KMS-11 (cell line): ENCODE results near the gene MACROD2.

Source experiments
- H2AFZ ChIP-seq: fragments of 200-600 bp; sonication (generic); 2 replicates; pipeline ENCODE4 v1.6.1; 2016; ENCODE audit warnings: antibody characterized with exemption, mixed run types, low read depth
- H3K27ac ChIP-seq: fragments of 200-600 bp; sonication (generic); 2 replicates; pipeline ENCODE4 v1.6.1; 2016; ENCODE audit warnings: mild to moderate bottlenecking, mixed run types
- H3K27me3 ChIP-seq: fragments of 200-600 bp; sonication (generic); 2 replicates; pipeline ENCODE4 v1.6.1; 2017; ENCODE audit warnings: mild to moderate bottlenecking, low read depth, mixed run types, moderate library complexity; ENCODE audit not compliant: insufficient read depth
- H3K36me3 ChIP-seq: fragments of 200-600 bp; sonication (generic); 2 replicates; pipeline ENCODE4 v1.6.1; 2017; ENCODE audit warnings: mild to moderate bottlenecking, mixed run types; ENCODE audit not compliant: insufficient read depth
- H3K4me1 ChIP-seq: fragments of 200-600 bp; sonication (generic); 2 replicates; pipeline ENCODE4 v1.6.1; 2016; ENCODE audit warnings: mild to moderate bottlenecking, low read depth, mixed run types; ENCODE audit not compliant: poor library complexity, severe bottlenecking
- H3K4me2 ChIP-seq: fragments of 200-600 bp; sonication (generic); 2 replicates; pipeline ENCODE4 v1.7.0; 2016; ENCODE audit warnings: mild to moderate bottlenecking, mixed run types
- H3K4me3 ChIP-seq: fragments of 200-600 bp; sonication (generic); IDR thresholded peaks from 2 replicates; pipeline ENCODE4 v1.6.1; 2017; ENCODE audit warnings: low read depth, low read length, mixed read lengths; ENCODE audit not compliant: insufficient read depth
- H3K79me2 ChIP-seq: fragments of 200-600 bp; sonication (generic); 2 replicates; pipeline ENCODE4 v1.6.1; 2016; ENCODE audit warnings: low read depth, mixed run types; ENCODE audit not compliant: insufficient read depth
- H3K9ac ChIP-seq: fragments of 200-600 bp; sonication (generic); 2 replicates; pipeline ENCODE4 v1.6.1; 2016; ENCODE audit warnings: mild to moderate bottlenecking, mixed run types
- H4K20me1 ChIP-seq: fragments of 200-600 bp; sonication (generic); 2 replicates; pipeline ENCODE4 v1.6.1; 2016; ENCODE audit warnings: mild to moderate bottlenecking, mixed run types; ENCODE audit not compliant: insufficient read depth
- TF ChIP-seq, protein P1 (sequence below): fragments of 200-600 bp; sonication (generic); conservative IDR thresholded peaks from 2 replicates; pipeline ENCODE4 v1.6.1; 2017; ENCODE audit warnings: low read depth, mild to moderate bottlenecking, antibody characterized with exemption, low read length, moderate library complexity, mixed read lengths

Gene MACROD2

DNA sequence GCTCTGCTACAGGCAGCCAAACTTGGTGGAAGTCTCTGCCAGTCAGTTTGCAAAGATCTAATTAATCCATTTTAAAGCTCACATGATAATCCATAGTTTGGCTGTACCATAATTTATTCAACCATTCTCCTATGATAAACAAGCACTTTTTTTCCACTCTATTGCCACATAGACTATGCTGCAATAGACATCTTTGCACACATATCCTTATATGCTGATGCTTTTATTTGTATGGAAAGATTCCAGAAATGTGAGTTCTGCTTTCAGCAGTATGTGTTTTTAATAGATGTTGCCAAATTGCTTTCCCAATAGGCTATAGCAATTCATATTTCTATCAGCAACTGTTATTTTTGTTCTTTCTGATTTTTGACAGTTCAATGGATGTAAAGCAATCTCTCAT is 1950.0 kb downstream of the MACROD2 start:
- TF ChIP-seq, protein P1, sequence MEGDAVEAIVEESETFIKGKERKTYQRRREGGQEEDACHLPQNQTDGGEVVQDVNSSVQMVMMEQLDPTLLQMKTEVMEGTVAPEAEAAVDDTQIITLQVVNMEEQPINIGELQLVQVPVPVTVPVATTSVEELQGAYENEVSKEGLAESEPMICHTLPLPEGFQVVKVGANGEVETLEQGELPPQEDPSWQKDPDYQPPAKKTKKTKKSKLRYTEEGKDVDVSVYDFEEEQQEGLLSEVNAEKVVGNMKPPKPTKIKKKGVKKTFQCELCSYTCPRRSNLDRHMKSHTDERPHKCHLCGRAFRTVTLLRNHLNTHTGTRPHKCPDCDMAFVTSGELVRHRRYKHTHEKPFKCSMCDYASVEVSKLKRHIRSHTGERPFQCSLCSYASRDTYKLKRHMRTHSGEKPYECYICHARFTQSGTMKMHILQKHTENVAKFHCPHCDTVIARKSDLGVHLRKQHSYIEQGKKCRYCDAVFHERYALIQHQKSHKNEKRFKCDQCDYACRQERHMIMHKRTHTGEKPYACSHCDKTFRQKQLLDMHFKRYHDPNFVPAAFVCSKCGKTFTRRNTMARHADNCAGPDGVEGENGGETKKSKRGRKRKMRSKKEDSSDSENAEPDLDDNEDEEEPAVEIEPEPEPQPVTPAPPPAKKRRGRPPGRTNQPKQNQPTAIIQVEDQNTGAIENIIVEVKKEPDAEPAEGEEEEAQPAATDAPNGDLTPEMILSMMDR: no peak
- Histone ChIP-seq H3K9ac (no peak overlapping the region), H3K27ac (no peak overlapping the region), H2AFZ (no peak overlapping the region), H3K4me3 (no peak overlapping the region), H3K36me3 (no peaks in the 10 kb centered on the region), H3K4me1 (no peaks in the 10 kb centered on the region), H3K79me2 (no peaks in the 10 kb centered on the region), H3K27me3 (no peaks in the 10 kb centered on the region), H3K4me2 (no peak overlapping the region), H4K20me1 (no peaks in the 10 kb centered on the region)

DNA sequence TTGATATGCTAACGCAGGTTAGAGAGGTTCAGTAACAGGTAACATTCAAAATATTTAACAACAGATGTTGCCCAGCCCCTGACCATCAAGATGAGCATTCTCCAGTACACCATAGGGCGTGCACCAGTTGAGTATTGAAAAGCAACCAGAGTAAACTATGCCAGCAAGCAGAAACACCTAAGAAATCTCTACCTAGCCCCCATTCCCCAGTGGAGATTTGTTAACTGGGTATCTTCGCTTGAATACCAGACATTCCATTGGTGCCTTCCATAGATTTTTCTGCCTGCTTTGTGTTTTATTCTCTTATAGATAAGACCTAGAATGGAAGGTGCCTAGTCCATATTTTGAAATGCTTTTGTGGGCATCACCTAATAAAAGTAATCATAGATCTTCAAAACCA is 1954.1 kb downstream of the MACROD2 start:
- no peak overlapping the region for H3K27ac ChIP-seq
- no peaks in the 10 kb centered on the region for H3K27me3 ChIP-seq
- H3K4me2 ChIP-seq: no peak overlapping the region
- no peaks in the 10 kb centered on the region for H3K36me3 ChIP-seq
- H2AFZ ChIP-seq: no peak overlapping the region
- no peak overlapping the region for H3K4me3 ChIP-seq
- H4K20me1 ChIP-seq: no peaks in the 10 kb centered on the region
- H3K9ac ChIP-seq: no peak overlapping the region
- H3K79me2 ChIP-seq: no peaks in the 10 kb centered on the region
- TF ChIP-seq, protein P1: no peak
- no peaks in the 10 kb centered on the region for H3K4me1 ChIP-seq

DNA sequence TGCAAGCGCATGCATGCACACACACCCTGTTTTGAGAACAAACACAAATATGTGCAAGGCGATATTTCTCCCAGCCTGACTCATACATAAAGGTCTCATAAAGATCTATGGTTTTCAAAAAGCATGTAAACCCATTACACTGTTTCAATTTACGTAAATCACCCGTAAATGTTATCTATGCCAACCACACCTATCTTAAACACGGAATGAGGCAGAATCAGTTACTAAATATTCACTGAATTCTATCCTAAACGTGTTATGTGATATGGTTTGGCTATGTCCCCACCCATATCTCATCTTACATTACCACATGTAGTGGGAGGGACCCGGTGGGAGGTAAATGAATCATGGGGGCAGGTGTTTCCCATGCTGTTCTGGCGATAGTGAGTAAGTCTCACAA is 1956.3 kb downstream of the MACROD2 start:
- H3K79me2 ChIP-seq: no peaks in the 10 kb centered on the region
- no peak overlapping the region for H3K27ac ChIP-seq
- H3K4me1 ChIP-seq: no peaks in the 10 kb centered on the region
- H3K36me3 ChIP-seq: no peaks in the 10 kb centered on the region
- H2AFZ ChIP-seq: no peak overlapping the region
- TF ChIP-seq, protein P1: no peak
- H3K4me2 ChIP-seq: no peak overlapping the region
- H3K4me3 ChIP-seq: no peak overlapping the region
- H3K27me3 ChIP-seq: no peaks in the 10 kb centered on the region
- no peaks in the 10 kb centered on the region for H4K20me1 ChIP-seq
- no peak overlapping the region for H3K9ac ChIP-seq

DNA sequence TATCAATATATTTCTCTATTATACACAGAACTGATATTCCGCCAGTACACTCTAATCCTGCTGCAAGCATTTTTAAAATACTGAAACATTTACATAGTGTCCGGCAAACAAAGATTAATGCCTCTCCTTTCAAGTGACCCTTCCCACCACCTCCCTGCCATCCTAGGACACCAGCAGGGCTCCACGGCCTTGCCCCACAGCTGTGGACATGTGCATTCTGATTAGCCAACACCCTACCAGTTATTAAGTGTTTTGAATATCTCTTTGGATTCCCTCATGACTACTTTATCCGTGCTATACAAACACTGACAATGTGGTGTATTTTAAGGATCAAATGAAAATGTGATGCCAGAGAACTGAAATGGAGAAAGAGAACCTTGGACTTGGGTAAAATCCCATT is 1962.8 kb downstream of the MACROD2 start:
- no peaks in the 10 kb centered on the region for H3K4me1 ChIP-seq
- H4K20me1 ChIP-seq: no peaks in the 10 kb centered on the region
- H3K9ac ChIP-seq: no peak overlapping the region
- TF ChIP-seq, protein P1: no peak
- no peak overlapping the region for H3K4me3 ChIP-seq
- H3K36me3 ChIP-seq: no peaks in the 10 kb centered on the region
- no peaks in the 10 kb centered on the region for H3K27me3 ChIP-seq
- no peak overlapping the region for H3K4me2 ChIP-seq
- H3K79me2 ChIP-seq: no peaks in the 10 kb centered on the region
- no peak overlapping the region for H3K27ac ChIP-seq
- H2AFZ ChIP-seq: no peak overlapping the region
